ENCODE results near the gene FAAP100. TPM values are rescaled to one million over a fixed set of nuclear protein-coding genes. Genes with fewer than 3 reads are reported as not detected.

Gene FAAP100
- total and polyA plus RNA-seq, 2 donors (not counting 1 experiment from before 2014, with no cell fraction given): 62.0 to 72.7 TPM

GRCh38 chr17:81526662-81527571 lies 25.2 kb downstream of the FAAP100 start:
- POLR2A ChIA-PET: no interaction called here
- 89% methylated on average over 18 of the region's 21 CpGs for WGBS (ENCODE audit: insufficient coverage)
- Mint-ChIP-seq H3K27ac (no peak overlapping the region), H3K4me3 (no peak overlapping the region), H3K9me3 (ENCODE audit: insufficient read depth) (no peaks in the 10 kb centered on the region), H3K4me1 (no peaks in the 10 kb centered on the region), H3K27me3 (no peaks in the 10 kb centered on the region)
- no peak for TF ChIP-seq EZH2 (IDR thresholded peaks at IDR 0.05; ENCODE audit: borderline replicate concordance, insufficient read depth, low read depth, low read length, poor library complexity, severe bottlenecking)
- TF ChIP-seq, protein P1, sequence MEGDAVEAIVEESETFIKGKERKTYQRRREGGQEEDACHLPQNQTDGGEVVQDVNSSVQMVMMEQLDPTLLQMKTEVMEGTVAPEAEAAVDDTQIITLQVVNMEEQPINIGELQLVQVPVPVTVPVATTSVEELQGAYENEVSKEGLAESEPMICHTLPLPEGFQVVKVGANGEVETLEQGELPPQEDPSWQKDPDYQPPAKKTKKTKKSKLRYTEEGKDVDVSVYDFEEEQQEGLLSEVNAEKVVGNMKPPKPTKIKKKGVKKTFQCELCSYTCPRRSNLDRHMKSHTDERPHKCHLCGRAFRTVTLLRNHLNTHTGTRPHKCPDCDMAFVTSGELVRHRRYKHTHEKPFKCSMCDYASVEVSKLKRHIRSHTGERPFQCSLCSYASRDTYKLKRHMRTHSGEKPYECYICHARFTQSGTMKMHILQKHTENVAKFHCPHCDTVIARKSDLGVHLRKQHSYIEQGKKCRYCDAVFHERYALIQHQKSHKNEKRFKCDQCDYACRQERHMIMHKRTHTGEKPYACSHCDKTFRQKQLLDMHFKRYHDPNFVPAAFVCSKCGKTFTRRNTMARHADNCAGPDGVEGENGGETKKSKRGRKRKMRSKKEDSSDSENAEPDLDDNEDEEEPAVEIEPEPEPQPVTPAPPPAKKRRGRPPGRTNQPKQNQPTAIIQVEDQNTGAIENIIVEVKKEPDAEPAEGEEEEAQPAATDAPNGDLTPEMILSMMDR (IDR thresholded peaks at IDR 0.05): no peak
- H3K4me1 ChIP-seq (ENCODE audit: control insufficient read depth in 2 of 2, insufficient read depth in 2 of 2, low read length in 2 of 2): peaks cover 0 to 9% of the 10 kb centered on the region in 2 donors
- H3K27me3 ChIP-seq (replicated peaks in 1 of 4; ENCODE audit: control extremely low read depth in 1 of 4, control insufficient read depth in 3 of 4, insufficient read depth in 4 of 4, low read length in 3 of 4): peaks cover 0 to 25% (median 2%) of the 10 kb centered on the region in 4 experiments
- H3K27ac ChIP-seq (ENCODE audit: low read length in 2 of 2): no peak overlapping the region
- CTCF ChIA-PET: no interaction called here
- H3K9me3 ChIP-seq (ENCODE audit: control extremely low read depth in 1 of 3, control insufficient read depth in 2 of 3, insufficient read depth in 1 of 3, low read length in 2 of 3): peaks cover 0 to 7% (median 0%) of the 10 kb centered on the region in 3 donors
- H3K79me2 ChIP-seq (ENCODE audit: control insufficient read depth, insufficient read depth, low read length): peaks cover 24% of the 10 kb centered on the region
- no peak overlapping the region for H3K9ac ChIP-seq (ENCODE audit: low read length)
- H4K20me1 ChIP-seq (ENCODE audit: control insufficient read depth, insufficient read depth, low read length, poor library complexity, severe bottlenecking): peaks cover 31% of the 10 kb centered on the region
- no peak overlapping the region for H2AFZ ChIP-seq (ENCODE audit: insufficient read depth, low read depth, low read length, poor library complexity, severe bottlenecking)
- DNase-seq (no peak), ATAC-seq (ENCODE audit: low read depth) (no peak)
- intact Hi-C loops (cut with micrococcal nuclease): no loop called here
- no peak overlapping the region for H3K4me2 ChIP-seq (replicated peaks; ENCODE audit: low read depth, low read length, poor library complexity, severe bottlenecking)
- H3K36me3 ChIP-seq (replicated peaks in 1 of 2; ENCODE audit: control extremely low read depth in 1 of 2, control insufficient read depth in 1 of 2, extremely low read depth in 1 of 2, insufficient read depth in 2 of 2, low read length in 1 of 2): no peaks in the 10 kb centered on the region
- no peak overlapping the region for H3K4me3 ChIP-seq (ENCODE audit: control extremely low read depth in 1 of 5, extremely low read depth in 1 of 5, insufficient read depth in 1 of 5, low read depth in 2 of 5, low read length in 4 of 5)

DNA sequence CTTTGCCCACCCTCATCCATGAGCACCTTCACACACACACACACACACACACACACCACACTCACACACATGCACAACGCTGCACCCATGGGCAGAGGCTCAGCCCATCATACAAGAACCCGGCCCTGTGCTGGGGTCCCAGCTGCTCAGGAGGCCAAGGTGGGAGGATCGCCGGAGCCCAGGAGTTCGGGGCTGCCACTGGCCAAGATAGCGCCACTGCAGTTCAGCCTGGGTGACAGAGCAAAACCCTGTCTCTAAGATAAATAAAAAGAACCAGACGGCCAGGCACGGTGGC lies 27.3 kb downstream of the FAAP100 start:
- Histone ChIP-seq H3K9ac (ENCODE audit: low read length) (no peak overlapping the region), H4K20me1 (ENCODE audit: control insufficient read depth, insufficient read depth, low read length, poor library complexity, severe bottlenecking) (peaks cover 23% of the 10 kb centered on the region), H3K4me3 (ENCODE audit: control extremely low read depth in 1 of 5, extremely low read depth in 1 of 5, insufficient read depth in 1 of 5, low read depth in 2 of 5, low read length in 4 of 5) (no peak overlapping the region), H3K4me1 (ENCODE audit: control insufficient read depth in 2 of 2, insufficient read depth in 2 of 2, low read length in 2 of 2) (peaks cover 4 to 16% of the 10 kb centered on the region in 2 donors), H3K36me3 (replicated peaks in 1 of 2; ENCODE audit: control extremely low read depth in 1 of 2, control insufficient read depth in 1 of 2, extremely low read depth in 1 of 2, insufficient read depth in 2 of 2, low read length in 1 of 2) (no peaks in the 10 kb centered on the region), H3K79me2 (ENCODE audit: control insufficient read depth, insufficient read depth, low read length) (peaks cover 28% of the 10 kb centered on the region), H3K27ac (ENCODE audit: low read length in 2 of 2) (no peak overlapping the region), H3K27me3 (replicated peaks in 1 of 4; ENCODE audit: control extremely low read depth in 1 of 4, control insufficient read depth in 3 of 4, insufficient read depth in 4 of 4, low read length in 3 of 4) (peaks cover 0 to 25% (median 2%) of the 10 kb centered on the region in 4 experiments), H2AFZ (ENCODE audit: insufficient read depth, low read depth, low read length, poor library complexity, severe bottlenecking) (no peak overlapping the region), H3K9me3 (ENCODE audit: control extremely low read depth in 1 of 3, control insufficient read depth in 2 of 3, insufficient read depth in 1 of 3, low read length in 2 of 3) (no peaks in the 10 kb centered on the region), H3K4me2 (replicated peaks; ENCODE audit: low read depth, low read length, poor library complexity, severe bottlenecking) (no peak overlapping the region)
- peaks cover 6% of the 10 kb centered on the region for H3K4me1 Mint-ChIP-seq
- no peak overlapping the region for H3K4me3 Mint-ChIP-seq
- ChIA-PET CTCF (no interaction called here), POLR2A (no interaction called here)
- no peaks in the 10 kb centered on the region for H3K9me3 Mint-ChIP-seq (ENCODE audit: insufficient read depth)
- no peak overlapping the region for H3K27ac Mint-ChIP-seq
- TF ChIP-seq EZH2 (IDR thresholded peaks at IDR 0.05; ENCODE audit: borderline replicate concordance, insufficient read depth, low read depth, low read length, poor library complexity, severe bottlenecking): no peak
- TF ChIP-seq, protein P1 (IDR thresholded peaks at IDR 0.05): no peak
- ATAC-seq (ENCODE audit: low read depth) (no peak), DNase-seq (no peak)
- 87% methylated on average over 7 of the region's 8 CpGs for WGBS (ENCODE audit: insufficient coverage)
- H3K27me3 Mint-ChIP-seq: no peaks in the 10 kb centered on the region
- intact Hi-C loops (cut with micrococcal nuclease): no loop called here

Measured in B cell (primary cell).